Naive thymus-derived CD8-positive, alpha-beta T cell (primary cell): ENCODE measurements around the gene SIK2. TPM values are rescaled to one million over a fixed set of nuclear protein-coding genes. Genes with fewer than 3 reads are reported as not detected.

Source experiments
- ATAC-seq, 2 donors: fragments of 150-1000 bp; cut with Tn5 transposase in 1 of 2; sonication (Bioruptor Pico), chemical (Tn5 transposase) in 1 of 2; 1 replicate in 1 of 2; 2 replicates in 1 of 2; pipeline ENCODE4 v1.10.0; 2021; ENCODE audit warnings: mild to moderate bottlenecking in 2 of 2, moderate library complexity in 2 of 2
- POLR2A ChIA-PET: fragments of 350-600 bp; sonication (Branson Sonifier 250); formaldehyde crosslinking; loops from one replicate; lab custom pipeline; 2021; ENCODE audit warnings: antibody characterized with exemption; lab: Charles Lee
- DNase-seq, 10 donors: peaks; one replicate each; pipeline versions ENCODE4 v3.0.0 to v3.0.0-alpha.2; 2020 to 2022
- H3K27ac Mint-ChIP-seq, 10 donors: one replicate each; pipeline ENCODE4 v1.8.0; 2020 to 2022; ENCODE audit warnings: mild to moderate bottlenecking in 10 of 10, mixed read lengths in 10 of 10, moderate library complexity in 4 of 10, inconsistent platforms in 1 of 10
- H3K27me3 Mint-ChIP-seq, 5 donors: one replicate each; pipeline ENCODE4 v1.8.0; 2021 to 2022; ENCODE audit warnings: mixed read lengths in 5 of 5
- H3K36me3 Mint-ChIP-seq, 3 donors: one replicate each; pipeline ENCODE4 v1.8.0; 2020 to 2022; ENCODE audit warnings: mixed read lengths in 3 of 3, mild to moderate bottlenecking in 2 of 3, inconsistent platforms in 1 of 3
- H3K4me1 Mint-ChIP-seq, 4 donors: one replicate each; pipeline ENCODE4 v1.8.0; 2021 to 2022; ENCODE audit warnings: mixed read lengths in 4 of 4
- H3K4me3 Mint-ChIP-seq, 10 donors: one replicate each; pipeline ENCODE4 v1.8.0; 2020 to 2022; ENCODE audit warnings: mild to moderate bottlenecking in 10 of 10, mixed read lengths in 10 of 10, moderate library complexity in 6 of 10, inconsistent platforms in 1 of 10
- H3K9me3 Mint-ChIP-seq, 9 donors: one replicate each; pipeline ENCODE4 v1.8.0; 2020 to 2022; ENCODE audit warnings: mixed read lengths in 9 of 9, mild to moderate bottlenecking in 3 of 9, inconsistent platforms in 1 of 9, moderate library complexity in 1 of 9
- polyA plus RNA-seq, 3 donors: library from polyadenylated mRNA; unstranded; fragments of 300-500 nt; fragmentation: Illumina TruSeq; gene quantifications; one replicate each; pipeline ENCODE4 v1.2.3, GENCODE V29; 2021
- total RNA-seq, 8 experiments: library from RNA in 2 of 8; stranded (reverse) in 2 of 8; gene quantifications; one replicate each; pipeline ENCODE4 v1.2.3 and lab custom pipeline; 2021 to 2026

Gene SIK2
- total and polyA plus RNA-seq, 5 experiments from 2014 or later = 0.14 to 11.6 (median 0.33) TPM

DNA sequence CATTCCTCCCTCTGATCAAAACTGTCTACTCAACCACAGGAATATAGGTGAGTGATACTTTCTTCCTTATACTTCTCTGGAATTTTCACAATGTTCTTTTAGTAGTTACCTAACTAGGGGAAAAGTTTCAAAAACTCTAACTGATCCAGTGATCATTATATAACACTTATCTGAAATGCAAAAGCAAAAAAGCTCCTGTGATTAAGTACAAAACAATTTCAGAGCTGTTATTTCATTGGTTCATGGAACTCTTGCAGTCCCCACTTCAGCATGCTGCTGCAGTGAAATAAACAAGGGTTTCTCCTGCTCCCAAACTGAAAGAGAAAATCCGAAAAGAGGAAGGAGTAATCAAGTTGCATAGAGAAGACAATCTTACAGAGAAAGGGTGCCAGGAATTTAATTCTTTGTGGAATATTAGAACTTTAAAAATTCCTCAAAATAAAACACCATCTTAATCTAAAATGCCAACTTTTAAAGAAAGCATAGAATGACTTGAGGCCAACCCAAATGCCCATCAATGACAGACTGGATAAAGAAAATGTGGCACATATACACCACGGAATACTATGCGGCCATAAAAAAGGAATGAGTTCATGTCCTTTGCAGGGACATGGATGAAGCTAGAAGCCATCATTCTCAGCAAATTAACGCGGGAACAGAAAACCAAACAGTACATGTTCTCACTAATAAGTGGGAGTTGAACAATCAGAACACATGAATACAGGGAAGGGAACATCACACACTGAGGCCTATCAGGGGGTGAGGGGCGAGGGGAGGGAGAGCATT, 143.7 kb downstream of the SIK2 start:
- no peak overlapping the region for H3K4me3 Mint-ChIP-seq
- H3K27me3 Mint-ChIP-seq = no peaks in the 10 kb centered on the region
- H3K36me3 Mint-ChIP-seq = peaks cover 12 to 91% (median 29%) of the 10 kb centered on the region in 3 donors
- POLR2A ChIA-PET = no interaction called here
- H3K9me3 Mint-ChIP-seq = no peaks in the 10 kb centered on the region
- no peak for ATAC-seq
- peak overlapping the region in 2 of 10 donors; percentile 3 to 43 for H3K27ac Mint-ChIP-seq
- peaks cover 0 to 7% (median 3%) of the 10 kb centered on the region in 4 donors for H3K4me1 Mint-ChIP-seq
- no peak for DNase-seq

- Mint-ChIP-seq H3K27ac (peak overlapping the region in 2 of 10 donors; percentile 30 to 78), H3K4me1 (peaks cover 0 to 9% (median 3%) of the 10 kb centered on the region in 4 donors), H3K36me3 (peaks cover 12 to 92% (median 33%) of the 10 kb centered on the region in 3 donors), H3K9me3 (no peaks in the 10 kb centered on the region), H3K4me3 (no peak overlapping the region), H3K27me3 (no peaks in the 10 kb centered on the region)
- DNase-seq (no peak), ATAC-seq (no peak)
- POLR2A ChIA-PET = interaction anchor here (1.0 kb wide), 1 partner anchor 14 kb away, joined by 3 read pairs; no protein-coding TSS in a partner anchor
These were observed 146.0 kb downstream of the SIK2 start for GRCh38 chr11:111748035-111748804.

GRCh38 chr11:111749646-111750045, 147.4 kb downstream of the SIK2 start:
- POLR2A ChIA-PET = no interaction called here
- Mint-ChIP-seq H3K4me3 (no peak overlapping the region), H3K9me3 (no peaks in the 10 kb centered on the region), H3K27me3 (no peaks in the 10 kb centered on the region), H3K4me1 (peaks cover 0 to 7% (median 4%) of the 10 kb centered on the region in 4 donors), H3K27ac (no peak overlapping the region), H3K36me3 (peaks cover 12 to 92% (median 37%) of the 10 kb centered on the region in 3 donors)
- ATAC-seq (no peak), DNase-seq (no peak)

DNA sequence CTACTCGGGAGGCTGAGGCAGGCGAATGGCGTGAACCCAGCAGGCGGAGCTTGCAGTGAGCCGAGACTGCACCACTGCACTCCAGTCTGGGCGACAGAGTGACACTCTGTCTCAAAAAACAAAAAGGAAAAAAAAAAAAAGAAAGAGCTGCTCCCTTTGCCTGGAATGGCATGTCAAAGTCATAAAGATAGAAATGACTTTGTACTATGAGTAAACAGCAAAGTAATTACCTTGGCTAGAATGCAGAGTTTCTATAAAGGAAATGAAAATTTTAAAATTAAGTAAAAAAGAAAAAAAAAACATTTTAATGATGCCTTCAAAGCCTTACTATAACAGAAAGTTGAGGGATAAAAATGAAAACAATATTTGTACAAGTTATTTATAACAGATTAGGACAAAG, 153.8 kb downstream of the SIK2 start:
- Mint-ChIP-seq H3K4me3 (no peak overlapping the region), H3K36me3 (peaks cover 0 to 95% (median 34%) of the 10 kb centered on the region in 3 donors), H3K27me3 (no peaks in the 10 kb centered on the region), H3K9me3 (no peaks in the 10 kb centered on the region), H3K27ac (no peak overlapping the region), H3K4me1 (peaks cover 0 to 4% (median 1%) of the 10 kb centered on the region in 4 donors)
- DNase-seq = no peak
- POLR2A ChIA-PET = no interaction called here
- ATAC-seq = no peak

DNA sequence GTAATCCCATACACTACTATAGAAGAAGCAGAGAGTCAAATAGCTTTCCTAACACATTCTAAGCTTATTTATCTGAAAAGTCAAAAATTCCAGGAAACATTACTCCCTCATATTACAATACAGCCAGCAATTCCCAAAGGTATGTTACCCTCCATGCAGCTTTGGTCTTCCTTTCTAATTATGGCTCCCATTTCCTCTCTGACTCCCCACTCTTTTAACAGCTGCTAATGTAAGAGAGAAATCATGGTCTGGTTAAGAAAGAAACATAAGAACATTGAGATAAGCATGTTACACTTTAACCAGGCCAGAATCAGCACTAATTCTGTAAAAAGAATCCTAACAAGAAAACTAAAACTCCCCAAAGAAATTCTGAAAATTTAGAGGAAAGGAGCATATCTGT, 157.1 kb downstream of the SIK2 start:
- Mint-ChIP-seq H3K27me3 (no peaks in the 10 kb centered on the region), H3K9me3 (no peaks in the 10 kb centered on the region), H3K27ac (peak overlapping the region in 1 of 10 donors; percentile 2), H3K4me3 (no peak overlapping the region), H3K4me1 (peaks cover 15 to 24% (median 20%) of the 10 kb centered on the region in 4 donors), H3K36me3 (peaks cover 0 to 94% (median 26%) of the 10 kb centered on the region in 3 donors)
- ATAC-seq (no peak), DNase-seq (no peak)
- POLR2A ChIA-PET = no interaction called here

DNA sequence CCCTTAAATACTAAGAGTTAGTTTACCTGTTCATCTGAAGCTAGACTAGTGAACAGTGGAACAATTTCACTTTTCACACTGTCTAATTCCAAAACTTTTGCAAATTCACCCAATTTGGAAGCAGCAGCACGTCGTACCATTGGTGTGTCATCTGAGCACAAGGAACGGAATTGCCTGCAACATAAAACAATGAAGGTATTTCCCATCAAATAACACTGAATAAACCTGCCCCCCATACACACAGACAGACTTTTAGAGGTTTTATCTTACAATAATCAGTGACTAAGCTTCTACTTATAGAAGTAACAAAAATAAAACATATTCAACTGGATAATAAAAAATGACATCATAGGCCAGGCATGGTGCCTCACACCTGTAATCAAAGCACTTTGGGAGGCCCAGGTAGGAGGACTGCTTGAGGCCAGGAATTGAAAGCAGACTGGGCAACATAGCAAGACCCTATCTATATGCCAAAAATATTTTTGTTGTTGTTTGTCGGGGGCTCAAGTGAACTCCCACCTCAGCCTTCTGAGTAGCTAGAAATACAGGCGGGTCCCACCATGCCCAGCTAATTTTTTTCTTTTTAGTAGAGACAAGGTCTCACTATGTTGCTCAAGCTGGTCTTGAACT, 157.6 kb downstream of the SIK2 start:
- Mint-ChIP-seq H3K36me3 (peaks cover 0 to 93% (median 26%) of the 10 kb centered on the region in 3 donors), H3K4me3 (no peak overlapping the region), H3K4me1 (peaks cover 19 to 29% (median 25%) of the 10 kb centered on the region in 4 donors), H3K27me3 (no peaks in the 10 kb centered on the region), H3K9me3 (no peaks in the 10 kb centered on the region), H3K27ac (peak overlapping the region in 2 of 10 donors; percentile 2 to 76)
- ATAC-seq (no peak), DNase-seq (no peak)
- POLR2A ChIA-PET = no interaction called here

DNA sequence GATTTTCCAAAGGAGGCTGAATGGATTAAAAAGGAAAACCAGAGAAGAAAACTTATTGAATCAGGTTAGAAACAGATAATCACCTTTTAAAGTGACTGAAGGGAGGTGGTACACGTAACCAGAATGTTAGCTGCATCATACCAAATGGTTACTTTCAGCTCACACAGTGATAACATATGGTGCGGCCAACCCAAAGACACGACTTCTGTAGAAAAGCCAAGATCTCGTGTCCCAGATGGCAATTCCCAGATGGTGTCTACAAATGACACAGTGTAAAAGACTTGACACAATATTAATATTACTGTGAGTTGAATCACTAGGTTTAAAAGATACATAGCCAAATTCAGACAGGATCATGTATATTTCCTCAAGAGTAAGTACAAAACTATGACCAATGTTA, 158.8 kb downstream of the SIK2 start:
- H3K4me1 Mint-ChIP-seq = peaks cover 25 to 41% (median 31%) of the 10 kb centered on the region in 4 donors
- no peak overlapping the region for H3K27ac Mint-ChIP-seq
- H3K4me3 Mint-ChIP-seq = no peak overlapping the region
- H3K27me3 Mint-ChIP-seq = no peaks in the 10 kb centered on the region
- ATAC-seq = no peak
- H3K36me3 Mint-ChIP-seq = peaks cover 5 to 83% (median 26%) of the 10 kb centered on the region in 3 donors
- no peaks in the 10 kb centered on the region for H3K9me3 Mint-ChIP-seq
- POLR2A ChIA-PET = no interaction called here
- no peak for DNase-seq

- H3K27me3 Mint-ChIP-seq = no peaks in the 10 kb centered on the region
- peak overlapping the region in 2 of 10 donors; percentile 16 to 29 for H3K27ac Mint-ChIP-seq
- peaks cover 5 to 68% (median 22%) of the 10 kb centered on the region in 3 donors for H3K36me3 Mint-ChIP-seq
- no peaks in the 10 kb centered on the region for H3K9me3 Mint-ChIP-seq
- peaks cover 31 to 52% (median 41%) of the 10 kb centered on the region in 4 donors for H3K4me1 Mint-ChIP-seq
- no peak for DNase-seq
- peak overlapping the region in 1 of 10 donors; percentile 11 for H3K4me3 Mint-ChIP-seq
- POLR2A ChIA-PET = interaction anchor here (0.6 kb wide), 1 partner anchor 166 kb away, joined by 3 read pairs; no protein-coding TSS in a partner anchor
- no peak for ATAC-seq
These were observed 160.3 kb downstream of the SIK2 start for GRCh38 chr11:111762526-111762925.

DNA sequence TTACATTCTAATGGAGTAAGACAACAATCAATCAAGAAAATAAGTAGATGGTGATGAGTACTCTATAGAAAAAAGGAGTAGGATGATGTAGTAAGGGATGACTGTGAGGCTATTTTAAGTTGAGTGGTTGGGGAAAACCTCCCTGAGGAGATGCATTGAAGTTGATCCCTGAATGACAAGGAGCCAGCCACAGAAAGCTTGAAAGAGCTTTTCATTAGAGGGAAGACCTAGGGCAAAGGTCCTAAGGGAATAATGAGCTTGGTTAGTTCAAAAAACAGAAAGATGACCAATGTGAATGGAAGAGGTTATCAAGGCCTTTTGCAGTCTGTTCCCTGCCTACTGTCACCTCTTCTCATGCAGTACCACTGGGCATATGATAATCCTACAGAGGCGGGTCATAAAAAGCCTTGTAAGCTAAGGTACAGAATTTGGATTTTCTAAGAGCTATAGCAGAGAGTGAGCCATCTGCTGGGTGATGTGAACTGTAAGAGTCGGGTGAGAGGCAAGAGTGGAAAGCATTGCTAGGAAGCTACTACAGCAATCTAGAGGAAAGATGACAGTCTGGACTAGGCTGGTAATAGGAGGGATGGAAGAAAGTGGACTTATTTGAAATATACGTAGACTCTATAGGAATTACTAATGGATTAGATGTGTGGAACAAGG, 160.9 kb downstream of the SIK2 start:
- Mint-ChIP-seq H3K4me1 (peaks cover 28 to 52% (median 41%) of the 10 kb centered on the region in 4 donors), H3K4me3 (peak overlapping the region in 2 of 10 donors; percentile 1 to 44), H3K36me3 (peaks cover 5 to 62% (median 18%) of the 10 kb centered on the region in 3 donors), H3K27me3 (no peaks in the 10 kb centered on the region), H3K27ac (peak overlapping the region in 2 of 10 donors; percentile 11 to 16), H3K9me3 (no peaks in the 10 kb centered on the region)
- DNase-seq (no peak), ATAC-seq (no peak)
- POLR2A ChIA-PET = no interaction called here

DNA sequence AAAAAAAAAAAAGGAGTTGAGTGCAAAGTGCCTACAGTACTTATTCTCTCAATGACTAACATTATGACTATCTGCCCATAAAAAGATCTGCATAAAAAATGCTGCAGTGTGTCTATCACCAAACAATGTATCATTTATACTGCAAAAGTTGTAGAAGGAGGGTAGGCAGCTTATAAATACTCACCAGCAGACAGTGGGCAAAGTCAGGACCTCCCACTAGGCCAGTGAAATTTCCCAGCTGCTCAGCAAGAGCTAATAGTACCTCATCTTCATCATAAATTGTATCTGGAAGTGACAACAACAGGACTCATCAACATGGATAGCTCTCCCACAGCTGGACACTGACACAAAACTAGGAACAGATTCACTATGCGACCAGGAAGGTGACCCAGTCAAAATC, 162.4 kb downstream of the SIK2 start:
- Mint-ChIP-seq H3K36me3 (peaks cover 5 to 48% (median 8%) of the 10 kb centered on the region in 3 donors), H3K9me3 (no peaks in the 10 kb centered on the region), H3K4me3 (peak overlapping the region; percentile 87 to 100 (median 99)), H3K4me1 (peaks cover 28 to 52% (median 41%) of the 10 kb centered on the region in 4 donors), H3K27ac (peak overlapping the region in 4 of 10 donors; percentile 19 to 98 (median 65)), H3K27me3 (no peaks in the 10 kb centered on the region)
- POLR2A ChIA-PET = no interaction called here
- ATAC-seq (no peak), DNase-seq (no peak)

DNA sequence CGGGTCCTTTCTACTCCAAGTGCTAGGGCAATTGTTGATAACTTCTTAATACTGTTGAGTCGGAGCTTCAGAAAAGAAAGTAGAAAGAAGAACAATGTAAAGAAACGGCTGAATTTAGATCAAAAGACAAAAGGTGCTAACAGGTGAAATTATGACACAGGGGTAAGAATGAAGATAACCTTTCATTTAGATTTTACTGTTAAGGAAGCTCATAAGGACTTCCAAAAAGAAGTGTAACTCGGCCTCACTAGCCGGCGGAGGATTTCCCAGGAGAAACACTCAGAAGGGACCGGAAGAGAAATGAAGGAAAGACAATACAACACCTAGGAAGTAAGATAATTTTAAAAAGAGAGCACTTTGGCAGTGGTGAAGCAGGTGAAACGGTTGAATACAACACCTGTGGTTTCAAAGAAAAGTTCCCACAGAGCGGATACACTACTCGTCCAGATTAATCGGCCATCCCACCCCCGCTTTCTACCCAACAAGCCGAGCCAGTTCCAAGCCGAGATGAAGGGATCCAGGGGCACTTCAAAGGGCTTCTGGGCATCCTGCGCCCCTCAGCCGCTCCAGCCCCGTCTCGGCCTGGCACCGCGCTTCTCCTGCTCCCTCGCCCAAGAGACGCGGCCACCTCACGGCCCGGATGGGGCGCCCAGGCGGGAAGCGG, 163.2 kb downstream of the SIK2 start:
- peak overlapping the region; percentile 71 to 99 (median 96) for H3K27ac Mint-ChIP-seq
- H3K4me3 Mint-ChIP-seq = peak overlapping the region; percentile 87 to 100 (median 99)
- POLR2A ChIA-PET = interaction anchor here (0.9 to 1.8 kb wide), 3 partner anchors 106 to 169 kb away, joined by 3 to 5 read pairs (median 3); partner anchors contain the start of gene ALG9
- ATAC-seq = peak in 1 of 2 donors; percentile 7
- H3K9me3 Mint-ChIP-seq = no peaks in the 10 kb centered on the region
- no peaks in the 10 kb centered on the region for H3K27me3 Mint-ChIP-seq
- DNase-seq = peak in 4 of 10 donors; percentile 4 to 29 (median 14)
- H3K36me3 Mint-ChIP-seq = peaks cover 5 to 40% (median 8%) of the 10 kb centered on the region in 3 donors
- peaks cover 28 to 52% (median 41%) of the 10 kb centered on the region in 4 donors for H3K4me1 Mint-ChIP-seq
